Panc1 (cell line): ENCODE results near the gene IRF8. TPM values are rescaled to one million over a fixed set of nuclear protein-coding genes. Genes with fewer than 3 reads are reported as not detected.

Experiments used
- ATAC-seq: fragments of 200-7000 bp; cut with Tn5 transposase; 2 replicates; pipeline ENCODE4 v1.9.1; 2020; ENCODE audit warnings: mild to moderate bottlenecking, moderate library complexity
- BruUV-seq: library from RNA; stranded (reverse); fragments of 400-500 nt; replicated peaks from 2 replicates; lab custom pipeline; 2021; lab: Mats Ljungman, UMichigan
- CTCF ChIA-PET: fragments of 300-600 bp; sonication (Branson Sonifier 250); formaldehyde crosslinking; loops from one replicate; lab custom pipeline; 2022; ENCODE audit warnings: antibody characterized with exemption; lab: Charles Lee
- POLR2A ChIA-PET: fragments of 300-600 bp; sonication (Branson Sonifier 250); formaldehyde crosslinking; loops from one replicate; lab custom pipeline; 2022; ENCODE audit warnings: antibody characterized with exemption; lab: Charles Lee
- DNase-seq: peaks from one replicate; pipeline ENCODE4 v3.0.0-alpha.2; 2010; ENCODE audit warnings: low read depth, low spot score
- H3K27ac ChIP-seq: 2 replicates; pipeline ENCODE4 v1.5.1; 2011; ENCODE audit warnings: mild to moderate bottlenecking, low read length, inconsistent platforms
- H3K27me3 ChIP-seq: fragments of 200-500 bp; sonication (Bioruptor generic); 2 replicates; pipeline ENCODE4 v1.6.0; 2014; ENCODE audit warnings: low read length, inconsistent platforms; ENCODE audit not compliant: control insufficient read depth, insufficient read depth
- H3K36me3 ChIP-seq: fragments of 200-500 bp; sonication (Bioruptor generic); 2 replicates; pipeline ENCODE4 v1.5.1; 2014; ENCODE audit warnings: inconsistent platforms, mild to moderate bottlenecking, low read length, moderate library complexity; ENCODE audit not compliant: control insufficient read depth, insufficient read depth
- H3K4me1 ChIP-seq: 2 replicates; pipeline ENCODE4 v1.5.1; 2011; ENCODE audit warnings: inconsistent platforms, mild to moderate bottlenecking, low read length, moderate library complexity; ENCODE audit not compliant: control insufficient read depth, insufficient read depth
- H3K4me3 ChIP-seq, 2 experiments: 2 replicates each; pipeline ENCODE4 v1.5.1; 2011 to 2012; ENCODE audit warnings: low read depth in 2 of 2, low read length in 2 of 2, mild to moderate bottlenecking in 2 of 2, inconsistent platforms in 1 of 2, moderate library complexity in 1 of 2
- H3K9me3 ChIP-seq: fragments of 200-500 bp; sonication (Bioruptor generic); 2 replicates; pipeline ENCODE4 v1.5.1; 2014; ENCODE audit warnings: low read depth, mild to moderate bottlenecking, inconsistent platforms, low read length, moderate library complexity; ENCODE audit not compliant: control insufficient read depth, insufficient read depth
- CTCF ChIP-seq: fragments of 450-650 bp; IDR thresholded peaks from 2 replicates; pipeline ENCODE4 v1.5.1; 2017; ENCODE audit warnings: mild to moderate bottlenecking
- POLR2AphosphoS5 ChIP-seq: IDR thresholded peaks from 2 replicates; pipeline ENCODE4 v1.6.1; 2012; ENCODE audit warnings: mild to moderate bottlenecking, low read depth, low read length, moderate library complexity
- REST ChIP-seq, 2 experiments: IDR thresholded peaks; 2 replicates each; pipeline ENCODE4 v1.6.1; 2011 to 2012; ENCODE audit warnings: low read depth in 2 of 2, control low read depth in 1 of 2, low read length in 1 of 2, mild to moderate bottlenecking in 1 of 2, moderate library complexity in 1 of 2; ENCODE audit not compliant: insufficient read depth in 1 of 2
- SIN3A ChIP-seq: IDR thresholded peaks from 2 replicates; pipeline ENCODE4 v1.6.1; 2012; ENCODE audit warnings: low read depth, mild to moderate bottlenecking, low read length, moderate library complexity, borderline replicate concordance; ENCODE audit not compliant: insufficient read depth
- TCF7L2 ChIP-seq: IDR thresholded peaks from 2 replicates; pipeline ENCODE4 v1.6.1; 2011; ENCODE audit warnings: mild to moderate bottlenecking, low read depth, low read length, inconsistent platforms
- in situ Hi-C: cut with HindIII; loops from 2 replicates; pipeline ENCODE4 v1.10.0; 2016; ENCODE audit warnings: low sequenced_read_pairs, low pct_unique_long_range_greater_than_20kb
- intact Hi-C: fragments of 100-400 bp; cut with micrococcal nuclease; formaldehyde crosslinking; loops from one replicate; pipeline ENCODE4 v1.10.0; 2022; ENCODE audit not compliant: unreplicated experiment
- total RNA-seq: library from RNA; stranded (reverse); gene quantifications from one replicate; pipeline ENCODE4 v1.2.1, GENCODE V29; 2021; ENCODE audit not compliant: unreplicated experiment

IRF8 gene
- total RNA-seq, 1 experiment from 2014 or later = 0.62 TPM

DNA sequence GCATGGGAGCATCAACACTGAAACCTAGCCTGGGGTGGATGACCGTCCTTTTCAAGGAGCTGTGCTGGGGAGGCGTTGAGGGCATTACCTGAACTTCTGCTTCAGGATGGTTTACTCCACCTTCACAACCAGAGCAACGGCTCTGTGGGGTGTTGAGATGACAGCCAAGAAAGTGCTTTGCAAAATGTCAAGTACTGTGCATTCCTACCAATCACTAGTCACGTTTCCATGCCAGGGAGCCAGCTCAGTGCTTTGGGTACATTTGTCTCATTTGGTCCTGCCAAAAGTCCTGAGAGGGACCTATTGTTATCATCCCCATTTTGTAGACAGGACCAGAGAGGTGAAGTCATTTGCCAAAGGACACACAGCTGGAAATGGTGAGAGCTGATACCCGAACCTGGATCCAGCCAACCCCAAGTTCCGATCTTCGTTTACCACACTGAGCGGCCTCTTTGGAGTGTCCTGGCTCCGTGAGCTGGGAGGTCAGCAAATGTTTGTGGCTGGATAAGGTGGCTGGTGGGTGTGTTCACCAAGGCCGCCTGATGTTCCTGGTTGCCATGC lies 61.6 kb downstream of the IRF8 start:
- TF ChIP-seq POLR2AphosphoS5 (no peak), CTCF (no peak), REST (IDR thresholded peaks at IDR 0.05; ENCODE audit: insufficient read depth in 1 of 2, low read depth in 2 of 2, low read length in 1 of 2) (no peak), SIN3A (no peak), TCF7L2 (no peak)
- no peaks in the 10 kb centered on the region for H3K27me3 ChIP-seq
- ChIA-PET CTCF (no interaction called here), POLR2A (no interaction called here)
- H3K4me1 ChIP-seq = no peaks in the 10 kb centered on the region
- H3K27ac ChIP-seq = no peak overlapping the region
- no peak for DNase-seq
- no peak overlapping the region for H3K4me3 ChIP-seq
- H3K36me3 ChIP-seq = no peaks in the 10 kb centered on the region
- ATAC-seq = no peak
- no TSS peak for BruUV-seq
- no peaks in the 10 kb centered on the region for H3K9me3 ChIP-seq
- intact Hi-C loops = no loop called here
- in situ Hi-C loops = no loop called here

- no peaks in the 10 kb centered on the region for H3K9me3 ChIP-seq
- H3K4me3 ChIP-seq = no peak overlapping the region
- no peaks in the 10 kb centered on the region for H3K4me1 ChIP-seq
- H3K36me3 ChIP-seq = no peaks in the 10 kb centered on the region
- no peak for DNase-seq
- H3K27me3 ChIP-seq = no peaks in the 10 kb centered on the region
- no peak for ATAC-seq
- in situ Hi-C loops (no loop called here), intact Hi-C loops (no loop called here)
- no peak overlapping the region for H3K27ac ChIP-seq
- ChIA-PET POLR2A (no interaction called here), CTCF (no interaction called here)
- no peak for TF ChIP-seq POLR2AphosphoS5
- TF ChIP-seq CTCF = no peak
- no peak for TF ChIP-seq REST (IDR thresholded peaks at IDR 0.05; ENCODE audit: insufficient read depth in 1 of 2, low read depth in 2 of 2, low read length in 1 of 2)
- TF ChIP-seq TCF7L2 = no peak
- no peak for TF ChIP-seq SIN3A
- BruUV-seq = no TSS peak
Measured at GRCh38 chr16:85961988-85962915, 63.3 kb downstream of the IRF8 start.
